Measurements from ENCODE around the gene GXYLT1. TPM values are rescaled to one million over a fixed set of nuclear protein-coding genes. Genes with fewer than 3 reads are reported as not detected.

GXYLT1 gene
- total and polyA plus RNA-seq, 2 experiments from 2014 or later, result 3.9 to 13.4 TPM

DNA sequence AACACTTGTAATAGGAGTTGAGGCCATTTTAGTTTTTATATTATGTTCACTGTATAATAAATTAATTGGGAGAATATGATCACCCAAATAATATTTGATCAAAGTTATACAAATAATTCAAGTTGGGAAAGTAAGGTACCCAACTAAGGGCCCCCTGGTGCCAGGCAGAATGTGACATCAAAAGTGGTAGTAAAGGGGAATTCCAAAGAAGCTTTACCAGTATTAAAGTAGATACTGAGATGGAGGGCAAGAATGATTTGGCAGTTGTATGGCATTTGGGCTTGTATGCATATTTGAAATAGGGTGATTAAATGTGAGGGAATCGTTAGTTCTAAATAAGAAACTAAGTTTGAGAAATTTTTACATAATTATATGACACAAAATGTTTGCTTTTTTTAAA lies 17.7 kb downstream of the GXYLT1 start (continued):
- no peak for TF ChIP-seq EZH2phosphoT487 (IDR thresholded peaks at IDR 0.05; ENCODE audit: unreplicated experiment)
- TF ChIP-seq ZNF331 (CRISPR knock-in tag; IDR thresholded peaks at IDR 0.05; ENCODE audit: low read depth), result no peak
- no peak for TF ChIP-seq CTCF (conservative IDR thresholded peaks at IDR 0.05; ENCODE audit: low read depth in 2 of 2)
- TF ChIP-seq NANOG (IDR thresholded peaks at IDR 0.05; ENCODE audit: borderline replicate concordance), result no peak
- no peak for TF ChIP-seq ZNF114 (CRISPR knock-in tag; IDR thresholded peaks at IDR 0.05)
- no peak for TF ChIP-seq JUNB (IDR thresholded peaks at IDR 0.05; ENCODE audit: unreplicated experiment)
- TF ChIP-seq, protein P1, sequence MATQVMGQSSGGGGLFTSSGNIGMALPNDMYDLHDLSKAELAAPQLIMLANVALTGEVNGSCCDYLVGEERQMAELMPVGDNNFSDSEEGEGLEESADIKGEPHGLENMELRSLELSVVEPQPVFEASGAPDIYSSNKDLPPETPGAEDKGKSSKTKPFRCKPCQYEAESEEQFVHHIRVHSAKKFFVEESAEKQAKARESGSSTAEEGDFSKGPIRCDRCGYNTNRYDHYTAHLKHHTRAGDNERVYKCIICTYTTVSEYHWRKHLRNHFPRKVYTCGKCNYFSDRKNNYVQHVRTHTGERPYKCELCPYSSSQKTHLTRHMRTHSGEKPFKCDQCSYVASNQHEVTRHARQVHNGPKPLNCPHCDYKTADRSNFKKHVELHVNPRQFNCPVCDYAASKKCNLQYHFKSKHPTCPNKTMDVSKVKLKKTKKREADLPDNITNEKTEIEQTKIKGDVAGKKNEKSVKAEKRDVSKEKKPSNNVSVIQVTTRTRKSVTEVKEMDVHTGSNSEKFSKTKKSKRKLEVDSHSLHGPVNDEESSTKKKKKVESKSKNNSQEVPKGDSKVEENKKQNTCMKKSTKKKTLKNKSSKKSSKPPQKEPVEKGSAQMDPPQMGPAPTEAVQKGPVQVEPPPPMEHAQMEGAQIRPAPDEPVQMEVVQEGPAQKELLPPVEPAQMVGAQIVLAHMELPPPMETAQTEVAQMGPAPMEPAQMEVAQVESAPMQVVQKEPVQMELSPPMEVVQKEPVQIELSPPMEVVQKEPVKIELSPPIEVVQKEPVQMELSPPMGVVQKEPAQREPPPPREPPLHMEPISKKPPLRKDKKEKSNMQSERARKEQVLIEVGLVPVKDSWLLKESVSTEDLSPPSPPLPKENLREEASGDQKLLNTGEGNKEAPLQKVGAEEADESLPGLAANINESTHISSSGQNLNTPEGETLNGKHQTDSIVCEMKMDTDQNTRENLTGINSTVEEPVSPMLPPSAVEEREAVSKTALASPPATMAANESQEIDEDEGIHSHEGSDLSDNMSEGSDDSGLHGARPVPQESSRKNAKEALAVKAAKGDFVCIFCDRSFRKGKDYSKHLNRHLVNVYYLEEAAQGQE (IDR thresholded peaks at IDR 0.05; ENCODE audit: unreplicated experiment), result no peak

GRCh38 chr12:42125388-42125767 lies 19.3 kb downstream of the GXYLT1 start:
- Histone ChIP-seq H3K4me3 (no peak overlapping the region), H4K20me1 (replicated peaks; ENCODE audit: insufficient read depth) (peaks cover 6% of the 10 kb centered on the region; the same call in 1 of the 2 replicates), H3K27ac (ENCODE audit: low read depth) (no peak overlapping the region), H3K4me1 (ENCODE audit: insufficient read depth) (peaks cover 21% of the 10 kb centered on the region), H3K9me2 (ENCODE audit: insufficient read depth) (no peaks in the 10 kb centered on the region), H3K36me3 (ENCODE audit: insufficient read depth) (no peaks in the 10 kb centered on the region), H2AFZ (no peak overlapping the region), H3K4me2 (0 out of 2 replicates have a peak overlapping the region, but pooled peaks have one; percentile 21), H3K79me2 (replicated peaks; ENCODE audit: insufficient read depth) (peaks cover 12% of the 10 kb centered on the region), H3K27me3 (ENCODE audit: insufficient read depth) (no peaks in the 10 kb centered on the region), H3F3A (replicated peaks; ENCODE audit: low read depth) (no peaks in the 10 kb centered on the region)
- Mint-ChIP-seq H3K36me3 (ENCODE audit: low read depth) (no peaks in the 10 kb centered on the region), H3K4me3 (no peak overlapping the region), H3K9me3 (no peaks in the 10 kb centered on the region), H3K27ac (no peak overlapping the region), H3K4me1 (peaks cover 11% of the 10 kb centered on the region), H3K27me3 (ENCODE audit: insufficient read depth, low read depth, poor library complexity) (no peaks in the 10 kb centered on the region)
- ATAC-seq (peak; percentile 81), DNase-seq (ENCODE audit: low spot score) (peak; percentile 35)
- TF ChIP-seq EZH2phosphoT487 (IDR thresholded peaks at IDR 0.05; ENCODE audit: unreplicated experiment), result no peak

GRCh38 chr12:42124764-42125387 lies 19.8 kb downstream of the GXYLT1 start:
- ATAC-seq (no peak; the same call in 2 of the 3 replicates), DNase-seq (ENCODE audit: low spot score) (no peak)
- Histone ChIP-seq H3K4me3 (no peak overlapping the region), H3K79me2 (replicated peaks; ENCODE audit: insufficient read depth) (peaks cover 9% of the 10 kb centered on the region), H4K20me1 (replicated peaks; ENCODE audit: insufficient read depth) (peaks cover 6% of the 10 kb centered on the region; the same call in 1 of the 2 replicates), H3K4me1 (ENCODE audit: insufficient read depth) (peaks cover 21% of the 10 kb centered on the region), H3K27me3 (ENCODE audit: insufficient read depth) (no peaks in the 10 kb centered on the region), H3F3A (replicated peaks; ENCODE audit: low read depth) (no peaks in the 10 kb centered on the region), H3K27ac (ENCODE audit: low read depth) (no peak overlapping the region), H3K4me2 (0 out of 2 replicates have a peak overlapping the region, but pooled peaks have one; percentile 21), H3K9me2 (ENCODE audit: insufficient read depth) (no peaks in the 10 kb centered on the region), H3K36me3 (ENCODE audit: insufficient read depth) (no peaks in the 10 kb centered on the region), H2AFZ (no peak overlapping the region)
- Mint-ChIP-seq H3K4me3 (no peak overlapping the region), H3K9me3 (no peaks in the 10 kb centered on the region), H3K4me1 (peaks cover 11% of the 10 kb centered on the region), H3K27me3 (ENCODE audit: insufficient read depth, low read depth, poor library complexity) (no peaks in the 10 kb centered on the region), H3K36me3 (ENCODE audit: low read depth) (no peaks in the 10 kb centered on the region), H3K27ac (no peak overlapping the region)
- no peak for TF ChIP-seq ZNF331 (CRISPR knock-in tag; IDR thresholded peaks at IDR 0.05; ENCODE audit: low read depth)
- TF ChIP-seq, protein P1 (IDR thresholded peaks at IDR 0.05; ENCODE audit: unreplicated experiment), result no peak
